ENCODE data around the gene SDK1.

SDK1 gene

GRCh38 chr7:3879355-3880075 is 578.5 kb downstream of the SDK1 start:
- DNase-seq = peak; percentile 45 to 68
- TF ChIP-seq GATA1 (IDR thresholded peaks at IDR 0.05; ENCODE audit: low read depth, low read length) (no peak), POLR2A (IDR thresholded peaks at IDR 0.05; ENCODE audit: low read length) (no peak)

GRCh38 chr7:3880228-3880987 is 579.4 kb downstream of the SDK1 start:
- no peak for TF ChIP-seq GATA1 (IDR thresholded peaks at IDR 0.05; ENCODE audit: low read depth, low read length)
- TF ChIP-seq POLR2A (IDR thresholded peaks at IDR 0.05; ENCODE audit: low read length) = no peak
- DNase-seq = no peak

GRCh38 chr7:3882782-3883181 is 581.7 kb downstream of the SDK1 start:
- no peak for DNase-seq
- TF ChIP-seq POLR2A (IDR thresholded peaks at IDR 0.05; ENCODE audit: low read length) (no peak), GATA1 (IDR thresholded peaks at IDR 0.05; ENCODE audit: low read depth, low read length) (no peak)

- TF ChIP-seq POLR2A (IDR thresholded peaks at IDR 0.05; ENCODE audit: low read length) = no peak
- TF ChIP-seq GATA1 (IDR thresholded peaks at IDR 0.05; ENCODE audit: low read depth, low read length) = no peak
- no peak for DNase-seq
Measured at GRCh38 chr7:3884543-3884942, 583.5 kb downstream of the SDK1 start.

- DNase-seq = no peak
- TF ChIP-seq POLR2A (IDR thresholded peaks at IDR 0.05; ENCODE audit: low read length) (no peak), GATA1 (IDR thresholded peaks at IDR 0.05; ENCODE audit: low read depth, low read length) (no peak)
Measured at GRCh38 chr7:3887096-3887690, 586.1 kb downstream of the SDK1 start.

- no peak for DNase-seq
- TF ChIP-seq POLR2A (IDR thresholded peaks at IDR 0.05; ENCODE audit: low read length) = no peak
- TF ChIP-seq GATA1 (IDR thresholded peaks at IDR 0.05; ENCODE audit: low read depth, low read length) = no peak
Measured at GRCh38 chr7:3888096-3888495, 587.0 kb downstream of the SDK1 start.

GRCh38 chr7:3892157-3892556 is 591.1 kb downstream of the SDK1 start:
- TF ChIP-seq GATA1 (IDR thresholded peaks at IDR 0.05; ENCODE audit: low read depth, low read length) = no peak
- no peak for DNase-seq

- TF ChIP-seq POLR2A (IDR thresholded peaks at IDR 0.05; ENCODE audit: low read length) (no peak), GATA1 (IDR thresholded peaks at IDR 0.05; ENCODE audit: low read depth, low read length) (no peak)
- no peak for DNase-seq
Measured at GRCh38 chr7:3892686-3893085, 591.6 kb downstream of the SDK1 start.

GRCh38 chr7:3893151-3893788 is 592.2 kb downstream of the SDK1 start:
- TF ChIP-seq GATA1 (IDR thresholded peaks at IDR 0.05; ENCODE audit: low read depth, low read length) (no peak), POLR2A (IDR thresholded peaks at IDR 0.05; ENCODE audit: low read length) (no peak)
- DNase-seq = no peak

GRCh38 chr7:3893789-3894153 is 592.7 kb downstream of the SDK1 start:
- no peak for DNase-seq
- TF ChIP-seq POLR2A (IDR thresholded peaks at IDR 0.05; ENCODE audit: low read length) (no peak), GATA1 (IDR thresholded peaks at IDR 0.05; ENCODE audit: low read depth, low read length) (no peak)

- no peak for DNase-seq
- TF ChIP-seq GATA1 (IDR thresholded peaks at IDR 0.05; ENCODE audit: low read depth, low read length) = no peak
- TF ChIP-seq POLR2A (IDR thresholded peaks at IDR 0.05; ENCODE audit: low read length) = no peak
Measured at GRCh38 chr7:3895341-3896116, 594.5 kb downstream of the SDK1 start.

- no peak for TF ChIP-seq GATA1 (IDR thresholded peaks at IDR 0.05; ENCODE audit: low read depth, low read length)
- no peak for TF ChIP-seq POLR2A (IDR thresholded peaks at IDR 0.05; ENCODE audit: low read length)
- DNase-seq = no peak
Measured at GRCh38 chr7:3896169-3896765, 595.2 kb downstream of the SDK1 start.
